C4-2B (cell line): ENCODE data around the gene SYTL3.

Source experiments
- CTCF ChIP-seq: fragments of 450-650 bp; conservative IDR thresholded peaks from 2 replicates; pipeline ENCODE4 v1.5.1; 2017; ENCODE audit warnings: mild to moderate bottlenecking
- ZFX ChIP-seq: fragments of 450-650 bp; IDR thresholded peaks from 2 replicates; pipeline ENCODE4 v1.6.1; 2017

GRCh38 chr6:158647501-158647900 is 2.4 kb upstream of the SYTL3 start:
- no peak for TF ChIP-seq CTCF
- no peak for TF ChIP-seq ZFX
